ENCODE data around the gene ABCA7.

Gene ABCA7

DNA sequence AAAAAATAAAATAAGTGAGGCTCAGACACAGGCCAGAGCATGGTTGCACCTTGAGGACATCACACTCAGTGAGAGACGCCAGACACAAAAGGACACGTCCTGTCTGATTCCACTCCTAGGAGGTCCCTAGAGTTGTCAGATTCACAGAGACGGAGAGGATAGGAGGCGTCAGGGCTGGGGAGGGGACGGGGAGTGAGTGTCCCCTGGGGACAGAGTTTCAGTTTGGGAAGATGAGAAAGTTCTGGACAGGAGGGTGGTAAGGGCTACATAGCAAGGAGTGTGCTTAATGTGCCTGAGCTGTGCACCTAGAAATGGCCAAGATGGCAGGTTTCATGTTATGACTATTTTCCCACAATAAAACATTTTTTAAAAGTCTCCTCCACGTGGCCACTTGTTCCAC, 41.8 kb upstream of the ABCA7 start:
- Histone ChIP-seq H3K9ac (ENCODE audit: low read length) (no peak overlapping the region), H3K4me2 (ENCODE audit: low read length) (no peak overlapping the region), H3K27ac (ENCODE audit: low read length) (no peak overlapping the region), H3K9me3 (ENCODE audit: insufficient read depth, low read length) (no peaks in the 10 kb centered on the region), H3K4me3 (ENCODE audit: low read length) (no peak overlapping the region), H2AFZ (ENCODE audit: low read depth, low read length) (no peak overlapping the region), H3K79me2 (ENCODE audit: low read length) (no peaks in the 10 kb centered on the region), H3K36me3 (replicated peaks; ENCODE audit: low read depth, low read length) (peaks cover 12% of the 10 kb centered on the region), H4K20me1 (ENCODE audit: insufficient read depth, low read length) (no peaks in the 10 kb centered on the region), H3K4me1 (ENCODE audit: low read length) (peaks cover 3% of the 10 kb centered on the region), H3K27me3 (ENCODE audit: low read depth, low read length) (no peaks in the 10 kb centered on the region)
- no peak for TF ChIP-seq CTCF (IDR thresholded peaks at IDR 0.05; ENCODE audit: low read depth, low read length)
- TF ChIP-seq EZH2phosphoT487 (IDR thresholded peaks at IDR 0.05; ENCODE audit: low read depth), result no peak

DNA sequence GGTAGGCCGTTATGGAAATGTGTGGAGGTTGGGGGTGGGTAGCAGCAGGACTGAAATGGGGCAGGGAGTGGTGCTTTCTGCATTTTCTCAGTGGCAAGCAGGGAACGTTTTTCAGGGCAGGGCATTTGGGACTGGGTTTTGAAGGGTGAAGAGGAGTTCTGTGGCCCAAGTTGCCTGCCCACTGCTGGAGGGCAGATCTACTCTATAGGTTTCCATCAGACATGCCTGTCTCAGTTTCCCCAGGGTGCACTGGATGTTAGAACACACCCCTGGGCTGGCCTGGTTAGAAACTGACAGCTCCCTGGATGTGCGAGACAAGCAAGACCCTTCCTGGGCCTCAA, 40.6 kb upstream of the ABCA7 start:
- Histone ChIP-seq H3K79me2 (ENCODE audit: low read length) (no peaks in the 10 kb centered on the region), H3K4me1 (ENCODE audit: low read length) (peaks cover 3% of the 10 kb centered on the region), H3K9ac (ENCODE audit: low read length) (no peak overlapping the region), H4K20me1 (ENCODE audit: insufficient read depth, low read length) (no peaks in the 10 kb centered on the region), H2AFZ (ENCODE audit: low read depth, low read length) (no peak overlapping the region), H3K27ac (ENCODE audit: low read length) (no peak overlapping the region), H3K4me3 (ENCODE audit: low read length) (no peak overlapping the region), H3K36me3 (replicated peaks; ENCODE audit: low read depth, low read length) (peaks cover 4% of the 10 kb centered on the region), H3K27me3 (ENCODE audit: low read depth, low read length) (no peaks in the 10 kb centered on the region), H3K4me2 (ENCODE audit: low read length) (no peak overlapping the region), H3K9me3 (ENCODE audit: insufficient read depth, low read length) (no peaks in the 10 kb centered on the region)
- no peak for TF ChIP-seq CTCF (IDR thresholded peaks at IDR 0.05; ENCODE audit: low read depth, low read length)
- no peak for TF ChIP-seq EZH2phosphoT487 (IDR thresholded peaks at IDR 0.05; ENCODE audit: low read depth)

DNA sequence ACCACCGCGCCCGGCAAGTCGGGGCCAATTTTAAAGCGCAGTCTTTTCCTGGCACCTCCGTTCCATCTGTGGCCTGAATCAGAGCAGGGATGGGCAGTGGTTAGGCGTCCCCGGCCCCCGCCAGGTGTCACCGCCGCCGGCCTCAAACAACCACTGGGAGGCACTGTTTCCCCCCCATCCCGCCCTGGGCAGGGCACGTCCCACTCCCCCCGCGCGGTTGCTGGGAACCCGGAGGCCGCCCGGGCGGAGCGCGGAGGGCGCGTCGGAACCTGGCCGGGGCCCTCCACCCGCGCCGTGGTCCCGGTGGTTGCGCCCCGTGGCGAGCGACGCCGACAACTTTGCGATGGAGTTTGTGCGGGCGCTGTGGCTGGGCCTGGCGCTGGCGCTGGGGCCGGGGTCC, 39.8 kb upstream of the ABCA7 start, which contains the start of gene GRIN3B:
Gene GRIN3B (plus strand): TSS at position 325 of the 400 bp plus-strand sequence. CDS start 19 bp downstream, at position 344.
- Histone ChIP-seq H3K36me3 (replicated peaks; ENCODE audit: low read depth, low read length) (no peaks in the 10 kb centered on the region), H3K27ac (ENCODE audit: low read length) (no peak within 1 kb of the TSS), H3K4me3 (ENCODE audit: low read length) (no peak within 1 kb of the TSS), H3K27me3 (ENCODE audit: low read depth, low read length) (no peaks in the 10 kb centered on the region), H3K4me2 (ENCODE audit: low read length) (peak within 1 kb of the TSS; percentile 57; the same call in 1 of the 2 replicates), H3K9me3 (ENCODE audit: insufficient read depth, low read length) (no peaks in the 10 kb centered on the region), H2AFZ (ENCODE audit: low read depth, low read length) (no peak within 1 kb of the TSS), H4K20me1 (ENCODE audit: insufficient read depth, low read length) (no peaks in the 10 kb centered on the region), H3K79me2 (ENCODE audit: low read length) (no peaks in the 10 kb centered on the region), H3K9ac (ENCODE audit: low read length) (no peak within 1 kb of the TSS), H3K4me1 (ENCODE audit: low read length) (peaks cover 3% of the 10 kb centered on the region)
- TF ChIP-seq CTCF (IDR thresholded peaks at IDR 0.05; ENCODE audit: low read depth, low read length) (no peak), EZH2phosphoT487 (IDR thresholded peaks at IDR 0.05; ENCODE audit: low read depth) (no peak)

DNA sequence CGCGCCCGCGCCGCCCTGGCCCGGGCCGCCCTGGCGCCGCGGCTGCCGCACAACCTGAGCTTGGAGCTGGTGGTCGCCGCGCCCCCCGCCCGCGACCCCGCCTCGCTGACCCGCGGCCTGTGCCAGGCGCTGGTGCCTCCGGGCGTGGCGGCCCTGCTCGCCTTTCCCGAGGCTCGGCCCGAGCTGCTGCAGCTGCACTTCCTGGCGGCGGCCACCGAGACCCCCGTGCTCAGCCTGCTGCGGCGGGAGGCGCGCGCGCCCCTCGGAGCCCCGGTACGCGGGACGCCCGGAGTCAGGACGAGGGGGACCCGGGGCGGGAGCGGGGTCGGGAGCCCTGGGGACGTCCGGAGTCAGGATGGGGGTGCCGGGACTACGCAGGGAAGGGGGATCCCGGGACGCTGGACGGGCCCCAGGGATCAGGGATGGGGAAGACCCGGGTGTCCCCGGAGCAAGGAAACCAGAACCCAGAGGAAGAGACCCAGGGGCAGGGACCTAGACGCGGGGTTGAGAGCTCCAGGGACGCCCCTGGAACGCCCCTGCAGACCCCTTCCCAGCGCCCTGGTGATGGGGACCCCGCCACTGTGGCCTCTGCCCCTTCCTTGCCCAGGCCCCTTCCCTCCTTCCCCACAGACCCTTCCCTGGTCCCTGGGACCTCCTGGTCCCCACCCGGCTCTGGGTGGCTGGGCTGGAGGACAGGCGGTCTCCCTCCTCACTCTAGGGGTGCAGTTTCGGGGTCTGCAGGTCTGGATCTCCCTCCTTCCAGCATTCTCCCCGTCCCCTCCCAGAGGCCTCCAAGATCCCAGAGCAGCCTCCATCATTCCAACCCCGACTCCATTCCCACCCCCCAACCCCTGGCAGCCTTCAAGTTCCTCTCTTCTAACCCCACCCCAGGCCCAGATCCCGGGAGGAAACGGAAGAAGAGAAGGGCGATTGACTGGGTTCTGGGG, 39.0 kb upstream of the ABCA7 start:
- Histone ChIP-seq H3K9ac (ENCODE audit: low read length) (no peak overlapping the region), H3K4me1 (ENCODE audit: low read length) (peaks cover 3% of the 10 kb centered on the region), H3K79me2 (ENCODE audit: low read length) (no peaks in the 10 kb centered on the region), H3K4me3 (ENCODE audit: low read length) (0 out of 2 replicates have a peak overlapping the region, but pooled peaks have one; percentile 8), H4K20me1 (ENCODE audit: insufficient read depth, low read length) (no peaks in the 10 kb centered on the region), H3K4me2 (ENCODE audit: low read length) (peak overlapping the region; percentile 57), H3K36me3 (replicated peaks; ENCODE audit: low read depth, low read length) (no peaks in the 10 kb centered on the region), H3K27ac (ENCODE audit: low read length) (no peak overlapping the region), H3K27me3 (ENCODE audit: low read depth, low read length) (no peaks in the 10 kb centered on the region), H2AFZ (ENCODE audit: low read depth, low read length) (0 out of 2 replicates have a peak overlapping the region, but pooled peaks have one; percentile 10), H3K9me3 (ENCODE audit: insufficient read depth, low read length) (no peaks in the 10 kb centered on the region)
- no peak for TF ChIP-seq EZH2phosphoT487 (IDR thresholded peaks at IDR 0.05; ENCODE audit: low read depth)

Measured in OCI-LY3 (cell line).